Keratinocyte (primary cell): ENCODE measurements around the gene IL1RAPL2.

Source experiments
- CTCF ChIP-seq, 3 experiments: IDR thresholded peaks in 1 of 3; conservative IDR thresholded peaks in 1 of 3; optimal IDR thresholded peaks in 1 of 3; 2 replicates in 2 of 3; 3 replicates in 1 of 3; pipeline versions ENCODE3 to v1.5.1; 2011; ENCODE audit warnings: low read length in 3 of 3, mild to moderate bottlenecking in 3 of 3, moderate library complexity in 2 of 3, control low read depth in 1 of 3, inconsistent platforms in 1 of 3; ENCODE audit not compliant: insufficient read depth in 2 of 3; ENCODE audit errors: extremely low read depth in 1 of 3
- EZH2 ChIP-seq: IDR thresholded peaks from one replicate; pipeline ENCODE4 v1.6.1; 2012; ENCODE audit warnings: inconsistent platforms, mild to moderate bottlenecking, low read length, moderate library complexity

- no peak for TF ChIP-seq CTCF (optimal IDR thresholded peaks at IDR 0.05 in 1 of 3, IDR thresholded peaks at IDR 0.05 in 1 of 3, conservative IDR thresholded peaks at IDR 0.05 in 1 of 3; ENCODE audit: extremely low read depth in 1 of 3, insufficient read depth in 2 of 3, low read length in 3 of 3)
- no peak for TF ChIP-seq EZH2
These were observed 716.1 kb downstream of the IL1RAPL2 start for GRCh38 chrX:105282077-105282476.
